HTR-8/SVneo (cell line): ENCODE results near the gene ATP9B.

ENCODE experiments used
- DNase-seq: peaks from one replicate; pipeline ENCODE4 v3.0.0; 2011; ENCODE audit warnings: low spot score, mixed read lengths; ENCODE audit not compliant: insufficient read length
- FAIRE-seq: peaks from 2 replicates; lab custom pipeline; 2011; peaks lifted over from hg19 to GRCh38; lab: Jason Lieb, UNC

ATP9B gene

DNA sequence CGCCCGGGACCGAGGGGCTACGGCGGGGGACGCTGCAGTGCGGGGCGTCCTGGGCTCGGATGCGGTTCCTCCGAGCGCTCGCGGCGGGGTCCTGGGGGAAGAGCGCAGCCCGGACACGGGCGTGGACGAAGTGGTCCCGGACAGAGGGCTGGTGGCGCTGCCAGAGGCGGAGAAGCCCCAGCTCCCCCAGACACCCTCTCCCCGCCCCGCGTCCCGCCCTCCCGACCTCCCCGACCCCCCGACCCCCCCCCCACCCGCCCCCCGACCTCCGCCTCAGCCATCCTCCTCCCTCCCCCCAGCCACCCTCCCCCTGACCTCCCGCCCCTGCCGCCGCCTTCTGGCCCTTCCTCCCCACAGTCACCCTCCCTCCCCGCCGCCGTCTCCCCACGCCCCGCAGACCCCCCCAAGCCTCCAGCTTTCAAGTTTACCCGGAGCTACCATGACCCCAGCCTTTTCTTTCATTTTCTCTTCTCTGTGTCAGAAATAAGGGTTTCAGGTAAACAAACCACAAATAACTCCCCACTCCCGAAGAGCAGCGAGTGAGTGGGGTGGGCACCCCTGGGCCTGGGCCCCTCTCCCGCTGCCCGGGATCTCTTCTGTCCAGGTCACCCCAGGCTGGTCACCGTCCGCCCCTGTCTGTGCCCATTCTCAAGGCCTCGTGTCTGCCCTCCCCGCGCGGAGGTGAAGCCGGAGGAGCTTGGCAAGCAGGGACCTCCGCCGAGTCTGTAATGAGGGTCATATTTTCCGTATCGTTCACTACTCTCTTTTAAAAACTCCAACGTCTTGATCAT is 331.6 kb downstream of the ATP9B start:
- DNase-seq, result no peak
- FAIRE-seq, result no peak

DNA sequence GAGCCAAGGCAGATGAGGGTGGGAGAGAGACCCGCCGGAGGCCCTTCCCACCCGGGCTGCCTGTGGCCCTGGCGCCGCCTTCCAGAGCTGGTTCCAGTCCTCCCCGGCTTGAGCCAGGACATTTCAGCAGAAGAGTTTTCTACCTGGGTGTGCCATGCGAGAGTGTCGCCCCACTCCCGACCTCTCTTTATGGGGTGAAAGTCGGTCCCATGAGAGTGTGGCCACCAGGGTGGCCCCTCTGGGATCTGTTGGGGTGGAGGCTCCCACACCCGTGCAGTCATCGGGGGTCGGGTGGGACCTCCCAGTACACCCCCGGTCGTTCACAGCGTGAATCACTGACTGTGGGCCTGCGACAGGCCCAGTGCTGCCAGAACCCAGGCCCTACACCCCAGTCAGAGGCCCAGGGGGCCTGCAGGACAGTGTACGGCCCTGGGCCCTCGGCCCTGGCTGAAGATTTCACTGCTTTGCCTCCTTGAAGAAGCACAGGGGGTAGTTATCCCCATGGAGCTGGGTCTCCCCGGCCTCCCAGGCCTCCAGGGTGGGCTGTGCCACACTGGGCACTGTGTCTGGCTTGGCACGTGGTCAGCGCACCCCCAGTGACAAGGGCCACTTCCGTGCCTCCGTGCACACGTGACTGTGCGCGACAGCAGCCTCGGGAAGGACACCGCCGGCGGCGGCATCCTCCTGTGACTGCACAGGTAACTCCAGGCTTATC is 332.5 kb downstream of the ATP9B start:
- DNase-seq, result no peak
- no peak for FAIRE-seq

- DNase-seq (no peak), FAIRE-seq (no peak)
Measured at GRCh38 chr18:79402209-79402576, 333.0 kb downstream of the ATP9B start.

GRCh38 chr18:79402977-79403722 is 334.0 kb downstream of the ATP9B start:
- DNase-seq, result no peak
- no peak for FAIRE-seq

DNA sequence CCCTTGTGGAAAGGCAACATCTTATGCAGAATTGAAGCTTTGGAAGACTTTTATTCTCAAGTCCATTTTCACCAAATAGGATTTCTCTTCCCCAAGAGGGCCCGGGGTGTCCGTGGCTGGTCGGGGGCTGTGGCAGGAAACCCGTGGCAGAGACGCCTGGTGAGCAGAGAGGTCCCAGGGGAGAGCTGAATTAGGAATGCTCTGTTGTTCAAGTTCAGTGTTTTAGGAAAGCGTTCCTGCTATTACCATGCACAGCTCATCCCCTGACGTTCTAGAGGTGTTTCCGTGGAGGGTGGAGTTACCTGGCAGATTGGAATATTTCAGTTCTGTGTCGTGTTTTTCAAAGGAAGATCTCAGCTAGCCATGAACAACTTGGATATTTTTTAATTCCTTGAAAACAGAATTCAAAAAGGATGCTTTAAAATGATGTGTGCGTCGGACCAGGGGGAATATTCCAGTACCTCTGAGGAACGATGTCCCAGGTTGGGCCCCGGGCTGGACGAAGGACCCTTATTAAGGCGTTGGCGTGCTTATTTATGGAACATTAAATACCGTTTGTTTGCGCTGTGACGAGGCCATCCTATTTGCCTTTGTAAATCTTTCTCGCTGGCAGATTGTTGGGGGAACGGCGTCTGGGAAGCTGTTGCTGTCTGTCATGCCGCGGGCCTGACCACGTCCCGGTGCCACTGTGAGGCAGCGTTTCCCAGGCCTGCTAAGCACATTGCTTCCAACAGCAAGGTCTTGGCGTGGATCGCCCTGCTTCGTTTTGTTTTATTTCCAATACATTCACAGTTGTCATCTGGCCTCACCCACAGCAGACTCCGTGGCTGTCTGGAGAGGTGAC is 334.8 kb downstream of the ATP9B start:
- no peak for FAIRE-seq
- no peak for DNase-seq

DNA sequence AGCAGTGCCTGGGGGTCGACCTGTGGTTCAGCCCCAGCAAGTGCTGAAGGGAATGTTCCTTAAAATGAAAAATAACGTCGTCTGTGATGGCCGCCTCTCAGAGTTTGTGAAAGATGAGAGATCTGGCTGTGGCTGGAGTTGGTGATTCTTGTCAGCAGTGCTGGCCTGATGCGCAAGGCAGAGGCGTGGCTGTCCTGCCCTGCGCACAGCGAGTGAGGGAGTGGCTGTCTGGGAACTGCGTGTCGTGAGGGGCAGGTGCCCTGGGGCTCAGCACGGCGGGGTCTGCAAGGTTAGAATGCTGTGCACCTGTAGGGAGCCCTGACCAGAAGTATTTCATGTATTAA is 335.3 kb downstream of the ATP9B start:
- DNase-seq (no peak), FAIRE-seq (no peak)

- DNase-seq (no peak), FAIRE-seq (no peak)
Measured at GRCh38 chr18:79405019-79405780, 336.0 kb downstream of the ATP9B start.

- no peak for DNase-seq
- no peak for FAIRE-seq
Measured at GRCh38 chr18:79405781-79406575, 336.8 kb downstream of the ATP9B start.

DNA sequence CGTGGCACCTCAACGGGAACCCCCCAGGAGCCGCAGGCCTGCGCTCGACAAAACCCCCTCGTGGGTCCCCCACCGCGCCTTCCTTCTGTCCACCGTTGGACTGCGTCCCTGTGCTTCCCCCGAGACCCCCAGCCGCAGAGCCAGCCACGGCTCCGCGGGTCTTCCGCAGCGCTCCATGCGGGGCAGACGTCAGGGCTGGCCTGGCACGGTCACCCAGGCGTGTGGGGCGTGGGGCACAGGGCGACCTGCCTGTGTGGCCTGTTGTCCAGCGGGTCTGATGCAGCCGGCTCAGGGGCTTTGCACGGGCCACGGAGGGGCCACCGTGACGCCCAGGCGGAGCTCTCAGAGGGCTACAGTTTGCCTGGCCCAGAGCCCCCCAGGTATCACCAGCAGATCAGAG is 337.5 kb downstream of the ATP9B start:
- DNase-seq (no peak), FAIRE-seq (no peak)

GRCh38 chr18:79409313-79409712 is 340.1 kb downstream of the ATP9B start:
- DNase-seq, result no peak
- no peak for FAIRE-seq

DNA sequence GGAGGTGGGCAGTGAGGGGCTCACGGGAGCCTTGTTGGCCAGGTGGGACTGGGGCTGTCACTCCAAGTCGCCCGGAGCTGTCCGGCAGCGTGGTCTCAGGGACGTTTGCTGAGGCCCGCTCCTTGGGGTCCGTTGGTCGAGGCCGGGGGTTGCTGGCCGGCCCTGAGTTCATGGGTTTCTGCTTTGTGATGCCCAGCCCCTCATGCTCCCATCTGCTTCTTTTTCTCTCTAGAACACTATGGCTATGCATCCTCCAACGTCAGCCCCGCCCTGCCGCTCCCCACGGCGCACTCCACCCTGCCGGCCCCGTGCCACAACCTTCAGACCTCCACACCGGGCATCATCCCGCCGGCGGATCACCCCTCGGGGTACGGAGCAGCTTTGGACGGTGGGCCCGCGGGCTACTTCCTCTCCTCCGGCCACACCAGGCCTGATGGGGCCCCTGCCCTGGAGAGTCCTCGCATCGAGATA is 341.0 kb downstream of the ATP9B start:
- no peak for FAIRE-seq
- DNase-seq, result no peak

- no peak for FAIRE-seq
Measured at GRCh38 chr18:79410731-79411613, 341.8 kb downstream of the ATP9B start.

GRCh38 chr18:79411614-79412526 is 342.7 kb downstream of the ATP9B start:
- no peak for FAIRE-seq
- DNase-seq, result no peak

More at GRCh38 chr18:79410731-79411613, 341.8 kb downstream of the ATP9B start:
- no peak for DNase-seq

GRCh38 chr18:79413025-79413424 is 343.8 kb downstream of the ATP9B start:
- FAIRE-seq (no peak), DNase-seq (no peak)

DNA sequence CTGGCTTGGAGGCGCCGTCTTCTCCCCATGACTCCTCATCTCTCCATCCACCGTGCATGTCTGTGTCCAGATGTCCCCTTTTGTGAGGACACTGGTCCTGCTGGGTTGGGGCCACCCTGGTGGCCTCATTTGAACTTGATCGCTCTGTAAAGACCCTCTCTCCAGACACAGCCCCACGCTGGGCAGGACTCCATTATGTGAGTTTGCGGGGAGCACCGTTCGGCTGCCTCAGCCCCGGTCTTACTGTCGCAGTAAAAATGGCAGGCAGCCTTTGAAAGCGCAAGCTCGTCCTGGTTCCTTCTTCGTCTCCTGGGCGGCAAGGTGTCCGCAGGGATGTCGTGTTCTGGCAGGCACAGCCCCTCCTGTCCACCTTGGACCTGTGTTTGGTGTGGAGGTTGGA is 344.2 kb downstream of the ATP9B start:
- no peak for DNase-seq
- no peak for FAIRE-seq

DNA sequence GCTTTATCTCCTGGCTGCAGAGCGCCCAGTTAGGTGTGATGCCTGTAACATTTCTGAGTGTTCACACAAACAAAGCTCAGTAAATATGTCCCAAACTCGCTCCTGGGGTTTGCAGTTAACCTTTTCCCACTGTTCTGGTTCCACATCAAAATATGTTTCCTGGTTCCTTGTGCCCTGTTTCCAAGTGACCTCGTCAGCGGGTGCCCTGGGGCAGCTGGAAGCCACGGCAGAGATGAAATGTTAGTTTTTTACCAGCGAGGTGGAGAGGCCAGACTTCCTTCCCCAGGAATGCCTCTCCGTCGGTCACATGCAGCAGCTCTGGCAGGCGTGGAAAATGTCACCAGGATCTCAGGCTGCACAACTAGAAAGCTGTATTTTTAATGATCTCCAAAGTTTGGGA is 344.7 kb downstream of the ATP9B start:
- FAIRE-seq (no peak), DNase-seq (no peak)
